Mesothelial cell of epicardium (in vitro differentiated cells): ENCODE measurements around the gene HMBS. TPM values are rescaled to one million over a fixed set of nuclear protein-coding genes. Genes with fewer than 3 reads are reported as not detected.
"Not testable (repeated sequence)": the region's sequence is repeated elsewhere in the genome, so short reads cannot be mapped to it uniquely, and the experiment has no call there.

ENCODE experiments used
- DNase-seq, 2 experiments: peaks; one replicate each; pipeline ENCODE4 v3.0.0; 2021; ENCODE audit warnings: low spot score in 2 of 2; ENCODE audit not compliant: unreplicated experiment in 2 of 2
- H3K27ac Mint-ChIP-seq: 2 replicates; pipeline ENCODE4 v1.8.0; 2021; ENCODE audit warnings: mixed read lengths
- H3K27me3 Mint-ChIP-seq: 2 replicates; pipeline ENCODE4 v1.8.0; 2021; ENCODE audit warnings: low read depth, mixed read lengths
- H3K36me3 Mint-ChIP-seq: 2 replicates; pipeline ENCODE4 v1.8.0; 2021; ENCODE audit warnings: mixed read lengths
- H3K4me1 Mint-ChIP-seq: 2 replicates; pipeline ENCODE4 v1.8.0; 2021; ENCODE audit warnings: mixed read lengths
- H3K4me3 Mint-ChIP-seq: 2 replicates; pipeline ENCODE4 v1.8.0; 2021; ENCODE audit warnings: mild to moderate bottlenecking, moderate library complexity, mixed read lengths
- H3K9me3 Mint-ChIP-seq: 2 replicates; pipeline ENCODE4 v1.8.0; 2021; ENCODE audit warnings: mixed read lengths
- CTCF ChIP-seq: fragments of 200-600 bp; sonication (generic); IDR thresholded peaks from one replicate; pipeline ENCODE4 v1.5.0; 2021; ENCODE audit warnings: antibody characterized with exemption; ENCODE audit not compliant: unreplicated experiment
- total RNA-seq: library from RNA; stranded (reverse); gene quantifications from 3 replicates; pipeline ENCODE4 v1.2.1, GENCODE V29; 2021

Gene HMBS
- total RNA-seq, 1 donor from 2014 or later, result 28.1 TPM

- DNase-seq, result no peak
- Mint-ChIP-seq H3K4me1 (no peaks in the 10 kb centered on the region), H3K27ac (no peak overlapping the region), H3K27me3 (peaks cover 9% of the 10 kb centered on the region), H3K36me3 (peaks cover 23% of the 10 kb centered on the region), H3K4me3 (no peak overlapping the region), H3K9me3 (no peaks in the 10 kb centered on the region)
- peak; percentile 36 for TF ChIP-seq CTCF
Measured at GRCh38 chr11:119134389-119134978, 49.8 kb downstream of the HMBS start.

GRCh38 chr11:119139276-119139675 is 54.6 kb downstream of the HMBS start:
- DNase-seq, H3K27ac Mint-ChIP-seq, H3K4me1 Mint-ChIP-seq, H3K36me3 Mint-ChIP-seq, H3K4me3 Mint-ChIP-seq, H3K9me3 Mint-ChIP-seq: not testable (repeated sequence)
- peaks cover 16% of the 10 kb centered on the region for H3K27me3 Mint-ChIP-seq

Other genes starting within 250 kb of the HMBS start
- gene CXCR5, start 201.0 kb upstream of the HMBS start, total RNA-seq, result not detected in 3 replicates
- 88.6 to 92.4 TPM (median 91.7 TPM) in 3 replicates for gene BCL9L, start 159.0 kb upstream of the HMBS start, total RNA-seq
- gene UPK2, start 128.6 kb upstream of the HMBS start, total RNA-seq, result 2.2 to 3.0 TPM (median 2.7 TPM) in 3 replicates
- gene FOXR1, start 113.1 kb upstream of the HMBS start, total RNA-seq, result not detected in 3 replicates
- 65.7 to 69.1 TPM (median 66.3 TPM) in 3 replicates for gene CENATAC, start 86.7 kb upstream of the HMBS start, total RNA-seq
- gene RPS25, start 66.5 kb upstream of the HMBS start, total RNA-seq, result 1,201 to 1,234 TPM (median 1,218 TPM) in 3 replicates
- gene TRAPPC4, start 66.1 kb upstream of the HMBS start, total RNA-seq, result 53.9 to 56.5 TPM (median 54.5 TPM) in 3 replicates
- gene SLC37A4, start 54.0 kb upstream of the HMBS start, total RNA-seq, result 29.6 to 35.3 TPM (median 33.2 TPM) in 3 replicates
- 131 to 142 TPM (median 133 TPM) in 3 replicates for gene HYOU1, start 27.7 kb upstream of the HMBS start, total RNA-seq
- gene VPS11, start 17.1 kb upstream of the HMBS start, total RNA-seq, result 32.5 to 35.2 TPM (median 32.6 TPM) in 3 replicates
- 38.2 to 47.7 TPM (median 44.9 TPM) in 3 replicates for gene DPAGT1, start 17.0 kb downstream of the HMBS start, total RNA-seq
- 8.7 to 10.5 TPM (median 10.0 TPM) in 3 replicates for gene C2CD2L, start 22.5 kb downstream of the HMBS start, total RNA-seq
- gene HINFP, start 36.7 kb downstream of the HMBS start, total RNA-seq, result 32.8 to 36.7 TPM (median 34.4 TPM) in 3 replicates
- gene ABCG4, start 64.2 kb downstream of the HMBS start, total RNA-seq, result 1.9 to 2.6 TPM (median 2.0 TPM) in 3 replicates
- 21.2 to 21.9 TPM (median 21.8 TPM) in 3 replicates for gene NLRX1, start 83.8 kb downstream of the HMBS start, total RNA-seq
- 0.42 to 0.67 TPM (median 0.66 TPM) in 3 replicates for gene NHERF4, start 100.6 kb downstream of the HMBS start, total RNA-seq
- gene CBL, start 121.5 kb downstream of the HMBS start, total RNA-seq, result 27.5 to 28.0 TPM (median 27.6 TPM) in 3 replicates
- gene MCAM, start 232.2 kb downstream of the HMBS start, total RNA-seq, result 25.9 to 28.2 TPM (median 26.7 TPM) in 3 replicates
- gene RNF26, start 249.6 kb downstream of the HMBS start, total RNA-seq, result 36.1 to 37.1 TPM (median 36.2 TPM) in 3 replicates